DMS53 treated with DMSO at 0.1 percent for 48 hours (cell line): ENCODE data around the gene SYP.
"Not testable (repeated sequence)": the region's sequence is repeated elsewhere in the genome, so short reads cannot be mapped to it uniquely, and the experiment has no call there.

Experiments used
- DNase-seq: peaks from one replicate; lab custom pipeline; 2025; ENCODE audit not compliant: unreplicated experiment; lab: John Stamatoyannopoulos, UW

Gene SYP

GRCh38 chrX:49190821-49191573 is 9.0 kb downstream of the SYP start:
- DNase-seq: peak; percentile 100

- no peak for DNase-seq
Measured at GRCh38 chrX:49189606-49190005, 10.4 kb downstream of the SYP start.

GRCh38 chrX:49188468-49189076 is 11.4 kb downstream of the SYP start:
- DNase-seq: no peak

GRCh38 chrX:49187526-49187925 is 12.5 kb downstream of the SYP start:
- no peak for DNase-seq

- no peak for DNase-seq
Measured at GRCh38 chrX:49187028-49187394, 13.0 kb downstream of the SYP start.

GRCh38 chrX:49186125-49187027 is 13.6 kb downstream of the SYP start, which contains the start of gene PRICKLE3:
TSS of gene PRICKLE3 (minus strand) at chrX:49186373. CDS start at chrX:49186297, 76 bp downstream.
- peak; percentile 66 for DNase-seq

GRCh38 chrX:49184294-49185281 is 15.4 kb downstream of the SYP start:
- DNase-seq: peak; percentile 36

- DNase-seq: no peak
Measured at GRCh38 chrX:49183701-49184281, 16.2 kb downstream of the SYP start.

- no peak for DNase-seq
Measured at GRCh38 chrX:49179358-49179757, 20.6 kb downstream of the SYP start.

- no peak for DNase-seq
Measured at GRCh38 chrX:49178537-49178936, 21.5 kb downstream of the SYP start.

GRCh38 chrX:49177873-49178480 is 22.0 kb downstream of the SYP start:
- DNase-seq: no peak

GRCh38 chrX:49177338-49177833 is 22.6 kb downstream of the SYP start:
- DNase-seq: no peak

GRCh38 chrX:49176421-49177326 is 23.3 kb downstream of the SYP start:
- DNase-seq: no peak

- no peak for DNase-seq
Measured at GRCh38 chrX:49175435-49176274, 24.3 kb downstream of the SYP start.

- DNase-seq: no peak
Measured at GRCh38 chrX:49174723-49175122, 25.3 kb downstream of the SYP start.

- DNase-seq: not testable (repeated sequence)
Measured at GRCh38 chrX:49173544-49173943, 26.4 kb downstream of the SYP start.

- no peak for DNase-seq
Measured at GRCh38 chrX:49172280-49172780, 27.7 kb downstream of the SYP start.
